Stomach (tissue), 9 donors: ENCODE results near the gene MAP3K14. TPM values are rescaled to one million over a fixed set of nuclear protein-coding genes. Genes with fewer than 3 reads are reported as not detected.
A peak's percentile ranks its signal among the peaks of the same experiment; 100 is the strongest.

ENCODE experiments used
- DNase-seq, 2 donors: peaks; one replicate each; pipeline versions ENCODE4 v3.0.0 to v3.0.0-alpha.2; 2013 to 2019
- H3K27ac ChIP-seq, 5 donors: fragments of 200-600 bp in 4 of 5; sonication (generic) in 4 of 5; one replicate each; pipeline ENCODE4 v1.5.1; 2013 to 2019; ENCODE audit warnings: mild to moderate bottlenecking in 1 of 5, moderate library complexity in 1 of 5
- H3K27me3 ChIP-seq, 3 donors: fragments of 200-600 bp; sonication (generic); one replicate each; pipeline ENCODE4 v1.5.1; 2017 to 2019; ENCODE audit warnings: mixed run types in 1 of 3
- H3K36me3 ChIP-seq, 4 donors: fragments of 200-600 bp; sonication (generic); 1 replicate in 3 of 4; 2 replicates in 1 of 4; pipeline ENCODE4 v1.5.1; 2016 to 2019
- H3K4me1 ChIP-seq, 4 donors: fragments of 200-600 bp; sonication (generic); one replicate each; pipeline ENCODE4 v1.5.1; 2016 to 2019
- H3K4me3 ChIP-seq, 4 donors: fragments of 200-600 bp; sonication (generic) in 3 of 4; one replicate each; pipeline ENCODE4 v1.5.1; 2016 to 2019; ENCODE audit warnings: mild to moderate bottlenecking in 1 of 4
- H3K9me3 ChIP-seq, 4 donors: fragments of 200-600 bp; sonication (generic); one replicate each; pipeline ENCODE4 v1.5.1; 2016 to 2019
- CTCF ChIP-seq, 7 experiments: fragments of 450-650 bp in 4 of 7; fragments of 200-600 bp in 3 of 7; sonication (generic) in 3 of 7; IDR thresholded peaks; one replicate each; pipeline ENCODE4 v1.5.1; 2016 to 2019; ENCODE audit warnings: antibody characterized with exemption in 7 of 7, control low read depth in 2 of 7, mild to moderate bottlenecking in 1 of 7
- EP300 ChIP-seq: sonication (generic); formaldehyde crosslinking; IDR thresholded peaks from one replicate; pipeline ENCODE4 v1.6.1; 2017; ENCODE audit warnings: antibody characterized with exemption
- POLR2A ChIP-seq, 4 donors: fragments of 450-650 bp; IDR thresholded peaks; one replicate each; pipeline ENCODE4 v1.6.1; 2016; ENCODE audit warnings: antibody characterized with exemption in 4 of 4, control low read depth in 2 of 4, mild to moderate bottlenecking in 1 of 4, moderate library complexity in 1 of 4
- POLR2AphosphoS5 ChIP-seq, 3 donors: sonication (generic); formaldehyde crosslinking; IDR thresholded peaks; one replicate each; pipeline ENCODE4 v1.6.1; 2016; ENCODE audit warnings: antibody characterized with exemption in 3 of 3
- WGBS, 5 donors: extraction: QIAGEN DNeasy Blood & Tissue Kit in 3 of 5; methylation state at CpG; one replicate each; pipeline versions ENCODE4 v1.1.5 to v1.1.7; 2013 to 2018; 5-methylcytosine and 5-hydroxymethylcytosine counted together
- intact Hi-C: fragments of 100-400 bp; cut with DNase I; formaldehyde crosslinking; loops from one replicate; pipeline ENCODE4 v1.15.1; 2023; ENCODE audit warnings: low total_unique reads
- polyA plus RNA-seq, 3 donors: library from polyadenylated mRNA; stranded (reverse); fragments of 200-250 nt; gene quantifications; one replicate each; pipeline ENCODE4 v1.2.3, GENCODE V29; 2013
- total RNA-seq, 5 donors: library from RNA; depleted of rRNA; stranded (reverse); fragments of >200 nt; gene quantifications; one replicate each; pipeline versions ENCODE4 v1.1.0 to v1.2.3, GENCODE V29; 2014 to 2016
- donor health status: healthy with polysubstance abuse.
- donor health status: Bipolar disorder and iron deficiency.
- donor health status: healthy.

MAP3K14 gene
- total and polyA plus RNA-seq, 8 donors = 1.2 to 17.7 (median 8.1) TPM

GRCh38 chr17:45273551-45273957, 43.3 kb downstream of the MAP3K14 start:
- no peak for TF ChIP-seq POLR2AphosphoS5 (IDR thresholded peaks at IDR 0.05)
- intact Hi-C loops = no loop called here
- Histone ChIP-seq H3K27me3 (no peaks in the 10 kb centered on the region), H3K4me1 (peaks cover 9 to 27% (median 24%) of the 10 kb centered on the region in 4 donors), H3K36me3 (peaks cover 52 to 66% (median 61%) of the 10 kb centered on the region in 4 donors), H3K27ac (no peak overlapping the region), H3K4me3 (no peak overlapping the region), H3K9me3 (no peaks in the 10 kb centered on the region)
- WGBS, 5 donors = 75 to 79% (median 78%) methylated on average over 10 to 16 of the region's 16 CpGs
- no peak for DNase-seq

GRCh38 chr17:45271603-45272002, 45.2 kb downstream of the MAP3K14 start:
- Histone ChIP-seq H3K36me3 (peaks cover 69 to 86% (median 80%) of the 10 kb centered on the region in 4 donors), H3K4me3 (no peak overlapping the region), H3K4me1 (peaks cover 0 to 8% (median 4%) of the 10 kb centered on the region in 4 donors), H3K27ac (no peak overlapping the region), H3K27me3 (no peaks in the 10 kb centered on the region), H3K9me3 (no peaks in the 10 kb centered on the region)
- intact Hi-C loops = no loop called here
- WGBS, 5 donors = 80 to 95% (median 91%) methylated on average over 3 of the region's 3 CpGs
- no peak for DNase-seq
- TF ChIP-seq EP300 (no peak), CTCF (IDR thresholded peaks at IDR 0.05) (no peak), POLR2A (IDR thresholded peaks at IDR 0.05) (no peak), POLR2AphosphoS5 (IDR thresholded peaks at IDR 0.05) (no peak)

- Histone ChIP-seq H3K36me3 (peaks cover 73 to 93% (median 87%) of the 10 kb centered on the region in 4 donors), H3K27me3 (no peaks in the 10 kb centered on the region), H3K4me1 (peaks cover 0 to 1% (median under 1%) of the 10 kb centered on the region in 4 donors), H3K9me3 (no peaks in the 10 kb centered on the region), H3K4me3 (no peak overlapping the region), H3K27ac (no peak overlapping the region)
- DNase-seq = peak in 1 of 2 donors; percentile 35
- 74 to 83% (median 80%) methylated on average over 12 to 13 of the region's 13 CpGs for WGBS, 5 donors
- intact Hi-C loops = no loop called here
- TF ChIP-seq CTCF (IDR thresholded peaks at IDR 0.05) (peak in 5 of 7 experiments; percentile 12 to 47 (median 32)), POLR2A (IDR thresholded peaks at IDR 0.05) (no peak), EP300 (no peak), POLR2AphosphoS5 (IDR thresholded peaks at IDR 0.05) (no peak)
Observed at GRCh38 chr17:45270828-45271418, 45.9 kb downstream of the MAP3K14 start.

GRCh38 chr17:45269912-45270311, 46.9 kb downstream of the MAP3K14 start:
- Histone ChIP-seq H3K36me3 (peaks cover 79 to 100% (median 97%) of the 10 kb centered on the region in 4 donors), H3K9me3 (no peaks in the 10 kb centered on the region), H3K27me3 (no peaks in the 10 kb centered on the region), H3K4me1 (no peaks in the 10 kb centered on the region), H3K4me3 (no peak overlapping the region), H3K27ac (no peak overlapping the region)
- intact Hi-C loops = no loop called here
- no peak for DNase-seq
- 78 to 94% (median 89%) methylated on average over 7 of the region's 7 CpGs for WGBS, 5 donors
- TF ChIP-seq EP300 (no peak), POLR2AphosphoS5 (IDR thresholded peaks at IDR 0.05) (no peak), POLR2A (IDR thresholded peaks at IDR 0.05) (no peak), CTCF (IDR thresholded peaks at IDR 0.05) (no peak)

- DNase-seq = no peak
- Histone ChIP-seq H3K36me3 (peaks cover 78 to 96% (median 94%) of the 10 kb centered on the region in 4 donors), H3K4me1 (peaks cover 3 to 19% (median 8%) of the 10 kb centered on the region in 4 donors), H3K27me3 (no peaks in the 10 kb centered on the region), H3K4me3 (no peak overlapping the region), H3K27ac (no peak overlapping the region), H3K9me3 (no peaks in the 10 kb centered on the region)
- intact Hi-C loops = no loop called here
- WGBS, 5 donors = 88 to 95% (median 94%) methylated on average over 9 to 10 of the region's 10 CpGs
- TF ChIP-seq POLR2AphosphoS5 (IDR thresholded peaks at IDR 0.05) = no peak
- no peak for TF ChIP-seq POLR2A (IDR thresholded peaks at IDR 0.05)
- no peak for TF ChIP-seq CTCF (IDR thresholded peaks at IDR 0.05)
- TF ChIP-seq EP300 = no peak
Observed at GRCh38 chr17:45267436-45268055, 49.3 kb downstream of the MAP3K14 start.
